ENCODE results near the gene PORCN. TPM values are rescaled to one million over a fixed set of nuclear protein-coding genes. Genes with fewer than 3 reads are reported as not detected.

Gene PORCN
- total and polyA plus RNA-seq, 11 donors: 9.6 to 37.3 (median 17.3) TPM

- DNase-seq: no peak
- H3K27ac ChIP-seq: no peak overlapping the region
- intact Hi-C loops (cut with DNase I): no loop called here
- no peak for ATAC-seq
- H3K9me3 ChIP-seq: peaks cover 0 to 5% (median 0%) of the 10 kb centered on the region in 12 donors
- H3K4me1 ChIP-seq: no peaks in the 10 kb centered on the region
- H3K36me3 ChIP-seq: peaks cover 0 to 25% (median 11%) of the 10 kb centered on the region in 9 donors
- H3K27me3 ChIP-seq: no peaks in the 10 kb centered on the region
- H3K4me3 ChIP-seq: no peak overlapping the region
- WGBS, 4 donors: 54 to 89% (median 81%) methylated on average over 4 to 10 of the region's 10 CpGs
- TF ChIP-seq POLR2A (IDR thresholded peaks at IDR 0.05) (no peak), CTCF (IDR thresholded peaks at IDR 0.05) (no peak)
Observed at GRCh38 chrX:48487362-48487798, 21.4 kb upstream of the PORCN start.

GRCh38 chrX:48488034-48488433 is 20.8 kb upstream of the PORCN start:
- intact Hi-C loops (cut with DNase I): no loop called here

GRCh38 chrX:48489296-48489695 is 19.5 kb upstream of the PORCN start:
- Histone ChIP-seq H3K9me3 (peaks cover 0 to 5% (median 0%) of the 10 kb centered on the region in 12 donors), H3K27me3 (no peaks in the 10 kb centered on the region), H3K4me1 (no peaks in the 10 kb centered on the region), H3K36me3 (peaks cover 0 to 10% (median 0%) of the 10 kb centered on the region in 9 donors), H3K27ac (no peak overlapping the region), H3K4me3 (no peak overlapping the region)
- no peak for DNase-seq
- 83 to 94% (median 86%) methylated on average over 9 of the region's 9 CpGs for WGBS, 4 donors
- TF ChIP-seq POLR2A (IDR thresholded peaks at IDR 0.05) (no peak), CTCF (IDR thresholded peaks at IDR 0.05) (no peak)
- intact Hi-C loops (cut with DNase I): no loop called here
- ATAC-seq: no peak

More at GRCh38 chrX:48488034-48488433, 20.8 kb upstream of the PORCN start:
- no peak overlapping the region for H3K27ac ChIP-seq
- ATAC-seq (no peak), DNase-seq (no peak)
- peaks cover 0 to 5% (median 0%) of the 10 kb centered on the region in 12 donors for H3K9me3 ChIP-seq
- no peaks in the 10 kb centered on the region for H3K27me3 ChIP-seq
- no peaks in the 10 kb centered on the region for H3K4me1 ChIP-seq
- no peak overlapping the region for H3K4me3 ChIP-seq
- no peak for TF ChIP-seq POLR2A (IDR thresholded peaks at IDR 0.05)
- TF ChIP-seq CTCF (IDR thresholded peaks at IDR 0.05): no peak
- 81 to 89% (median 86%) methylated on average over 3 of the region's 3 CpGs for WGBS, 4 donors
- H3K36me3 ChIP-seq: peaks cover 0 to 19% (median 7%) of the 10 kb centered on the region in 9 donors

- intact Hi-C loops (cut with DNase I): loop anchor here in 7 of 10 donors (5.0 to 10.0 kb wide), 3 partner anchors 403 to 408 kb away; no protein-coding TSS in a partner anchor
- Histone ChIP-seq H3K9me3 (peaks cover 0 to 5% (median 0%) of the 10 kb centered on the region in 12 donors), H3K27ac (no peak overlapping the region), H3K4me1 (no peaks in the 10 kb centered on the region), H3K27me3 (no peaks in the 10 kb centered on the region), H3K4me3 (no peak overlapping the region), H3K36me3 (peaks cover 0 to 8% (median 0%) of the 10 kb centered on the region in 9 donors)
- ATAC-seq (no peak), DNase-seq (no peak)
- 83 to 90% (median 85%) methylated on average over 2 of the region's 2 CpGs for WGBS, 4 donors
- TF ChIP-seq POLR2A (IDR thresholded peaks at IDR 0.05): no peak
- no peak for TF ChIP-seq CTCF (IDR thresholded peaks at IDR 0.05)
Observed at GRCh38 chrX:48489892-48490291, 18.9 kb upstream of the PORCN start.
